ENCODE measurements around the gene PROCA1. TPM values are rescaled to one million over a fixed set of nuclear protein-coding genes. Genes with fewer than 3 reads are reported as not detected.

Gene PROCA1
- total RNA-seq, 1 experiment from 2014 or later = 1.1 TPM

- intact Hi-C loops (cut with micrococcal nuclease) = loop anchor here (1.0 to 2.0 kb wide), 4 partner anchors 23 to 225 kb away; partner anchors contain the start of gene DHRS13
- H3K4me1 Mint-ChIP-seq (ENCODE audit: insufficient read depth, unreplicated experiment) = peaks cover 27% of the 10 kb centered on the region
- no peaks in the 10 kb centered on the region for H3K9me3 Mint-ChIP-seq (ENCODE audit: unreplicated experiment)
- TF ChIP-seq CTCF (IDR thresholded peaks at IDR 0.05; ENCODE audit: unreplicated experiment) = peak; percentile 99
- peaks cover 53% of the 10 kb centered on the region for H3K36me3 Mint-ChIP-seq (ENCODE audit: insufficient read depth, unreplicated experiment)
- H3K4me3 Mint-ChIP-seq (ENCODE audit: unreplicated experiment) = peak overlapping the region; percentile 91
- peak; percentile 97 for DNase-seq (ENCODE audit: unreplicated experiment)
- POLR2A ChIA-PET = interaction anchor here (0.6 to 18.0 kb wide), 34 partner anchors 7 to 865 kb away, joined by 3 to 1135 read pairs (median 6); partner anchors contain the start of genes BLTP2, DHRS13, FAM222B and FLOT2
- CTCF ChIA-PET = interaction anchor here (0.5 to 9.2 kb wide), 39 partner anchors 9 to 904 kb away, joined by 3 to 365 read pairs (median 4); partner anchors contain the start of genes FAM222B, FLOT2 and TRAF4
- H3K27me3 Mint-ChIP-seq (ENCODE audit: insufficient read depth, unreplicated experiment) = no peaks in the 10 kb centered on the region
- BruUV-seq (replicated peaks) = no TSS peak
- H3K27ac Mint-ChIP-seq (ENCODE audit: low read depth, unreplicated experiment) = peak overlapping the region; percentile 99
These were observed 15.2 kb upstream of the PROCA1 start for GRCh38 chr17:28726627-28727491.

GRCh38 chr17:28726226-28726626, 14.5 kb upstream of the PROCA1 start, which contains the start of gene TLCD1:
Gene TLCD1 (minus strand): TSS chr17:28726233. CDS start chr17:28726097, 136 bp downstream.
- ChIA-PET POLR2A (interaction anchor here (0.7 to 18.0 kb wide), 25 partner anchors 11 to 866 kb away, joined by 3 to 1135 read pairs (median 7); partner anchors contain the start of genes BLTP2, DHRS13, FAM222B and FLOT2), CTCF (interaction anchor here (0.5 to 9.2 kb wide), 27 partner anchors 9 to 905 kb away, joined by 3 to 365 read pairs (median 6); partner anchors contain the start of genes FLOT2 and TRAF4)
- H3K9me3 Mint-ChIP-seq (ENCODE audit: unreplicated experiment) = no peaks in the 10 kb centered on the region
- H3K36me3 Mint-ChIP-seq (ENCODE audit: insufficient read depth, unreplicated experiment) = peaks cover 59% of the 10 kb centered on the region
- H3K4me3 Mint-ChIP-seq (ENCODE audit: unreplicated experiment) = peak within 1 kb of the TSS; percentile 91
- intact Hi-C loops (cut with micrococcal nuclease) = loop anchor here (1.0 to 2.0 kb wide), 3 partner anchors 153 to 226 kb away; partner anchors contain the start of gene DHRS13
- DNase-seq (ENCODE audit: unreplicated experiment) = peak; percentile 67
- BruUV-seq (replicated peaks) = no TSS peak
- peaks cover 27% of the 10 kb centered on the region for H3K4me1 Mint-ChIP-seq (ENCODE audit: insufficient read depth, unreplicated experiment)
- peak within 1 kb of the TSS; percentile 99 for H3K27ac Mint-ChIP-seq (ENCODE audit: low read depth, unreplicated experiment)
- no peak for TF ChIP-seq CTCF (IDR thresholded peaks at IDR 0.05; ENCODE audit: unreplicated experiment)
- H3K27me3 Mint-ChIP-seq (ENCODE audit: insufficient read depth, unreplicated experiment) = no peaks in the 10 kb centered on the region

- Mint-ChIP-seq H3K4me1 (ENCODE audit: insufficient read depth, unreplicated experiment) (peaks cover 27% of the 10 kb centered on the region), H3K9me3 (ENCODE audit: unreplicated experiment) (no peaks in the 10 kb centered on the region), H3K4me3 (ENCODE audit: unreplicated experiment) (peak overlapping the region; percentile 91), H3K36me3 (ENCODE audit: insufficient read depth, unreplicated experiment) (peaks cover 64% of the 10 kb centered on the region), H3K27me3 (ENCODE audit: insufficient read depth, unreplicated experiment) (no peaks in the 10 kb centered on the region), H3K27ac (ENCODE audit: low read depth, unreplicated experiment) (peak overlapping the region; percentile 87)
- POLR2A ChIA-PET = interaction anchor here (0.7 to 18.0 kb wide), 27 partner anchors 10 to 866 kb away, joined by 3 to 1135 read pairs (median 6); partner anchors contain the start of genes BLTP2, DHRS13, FAM222B and FLOT2
- no TSS peak for BruUV-seq (replicated peaks)
- DNase-seq (ENCODE audit: unreplicated experiment) = peak; percentile 91
- intact Hi-C loops (cut with micrococcal nuclease) = loop anchor here (1.0 to 2.0 kb wide), 3 partner anchors 154 to 227 kb away; partner anchors contain the start of gene DHRS13
- TF ChIP-seq CTCF (IDR thresholded peaks at IDR 0.05; ENCODE audit: unreplicated experiment) = no peak
- CTCF ChIA-PET = interaction anchor here (0.5 to 9.2 kb wide), 17 partner anchors 9 to 393 kb away, joined by 3 to 365 read pairs (median 10); partner anchors contain the start of genes FLOT2 and TRAF4
These were observed 14.1 kb upstream of the PROCA1 start for GRCh38 chr17:28725660-28726225.

Measured in MCF 10A (cell line).